Mucosa of gallbladder (tissue), 1 donor: Measurements from ENCODE around the gene DGCR6. TPM values are rescaled to one million over a fixed set of nuclear protein-coding genes. Genes with fewer than 3 reads are reported as not detected.
A peak's percentile ranks its signal among the peaks of the same experiment; 100 is the strongest.
"Not testable (repeated sequence)": the region's sequence is repeated elsewhere in the genome, so short reads cannot be mapped to it uniquely, and the experiment has no call there.

Experiments used
- DNase-seq: peaks from one replicate; pipeline ENCODE4 v3.0.0-alpha.2; 2020; ENCODE audit warnings: low spot score
- total RNA-seq: library from RNA; stranded (reverse); gene quantifications from one replicate; pipeline ENCODE4 v1.2.1, GENCODE V29; 2021
- donor health status: DM: no; HTN: no; CAD: no.

Gene DGCR6
- total RNA-seq: 1.5 TPM

GRCh38 chr22:18905540-18906409, at the start of gene DGCR6:
TSS of gene DGCR6 (plus strand) at chr22:18906320. CDS start at chr22:18906375, 55 bp downstream.
- no peak for DNase-seq

GRCh38 chr22:18859314-18859713, 46.8 kb upstream of the DGCR6 start:
- not testable (repeated sequence) for DNase-seq

- peak; percentile 13 for DNase-seq
Observed at GRCh38 chr22:18881260-18881659, 24.9 kb upstream of the DGCR6 start.

- not testable (repeated sequence) for DNase-seq
Observed at GRCh38 chr22:18884465-18884864, 21.7 kb upstream of the DGCR6 start.

GRCh38 chr22:18888115-18888514, 18.0 kb upstream of the DGCR6 start:
- no peak for DNase-seq

- not testable (repeated sequence) for DNase-seq
Observed at GRCh38 chr22:18890510-18891192, 15.5 kb upstream of the DGCR6 start.

GRCh38 chr22:18893775-18894174, 12.3 kb upstream of the DGCR6 start:
- DNase-seq: not testable (repeated sequence)

GRCh38 chr22:18896037-18896657, 10.0 kb upstream of the DGCR6 start:
- not testable (repeated sequence) for DNase-seq

- not testable (repeated sequence) for DNase-seq
Observed at GRCh38 chr22:18906410-18906745, 258 bp downstream of the DGCR6 start.

GRCh38 chr22:18906896-18907295, 776 bp downstream of the DGCR6 start:
- no peak for DNase-seq

- no peak for DNase-seq
Observed at GRCh38 chr22:18909556-18909955, 3.4 kb downstream of the DGCR6 start.

GRCh38 chr22:18911535-18911934, 5.4 kb downstream of the DGCR6 start:
- not testable (repeated sequence) for DNase-seq

GRCh38 chr22:18912264-18912946, 6.3 kb downstream of the DGCR6 start:
- DNase-seq: not testable (repeated sequence)

GRCh38 chr22:18914558-18914957, 8.4 kb downstream of the DGCR6 start:
- not testable (repeated sequence) for DNase-seq

GRCh38 chr22:18915550-18915949, 9.4 kb downstream of the DGCR6 start:
- DNase-seq: not testable (repeated sequence)

- DNase-seq: not testable (repeated sequence)
Observed at GRCh38 chr22:18917818-18918217, 11.7 kb downstream of the DGCR6 start.

- DNase-seq: not testable (repeated sequence)
Observed at GRCh38 chr22:18920257-18920902, 14.3 kb downstream of the DGCR6 start.

GRCh38 chr22:18925368-18926064, 19.4 kb downstream of the DGCR6 start:
- DNase-seq: no peak

- DNase-seq: no peak
Observed at GRCh38 chr22:18927020-18927419, 20.9 kb downstream of the DGCR6 start.

- DNase-seq: no peak
Observed at GRCh38 chr22:18927573-18927972, 21.5 kb downstream of the DGCR6 start.

GRCh38 chr22:18929459-18929858, 23.3 kb downstream of the DGCR6 start:
- no peak for DNase-seq
